ENCODE results near the gene PNO1. TPM values are rescaled to one million over a fixed set of nuclear protein-coding genes. Genes with fewer than 3 reads are reported as not detected.
"Not testable (repeated sequence)": the region's sequence is repeated elsewhere in the genome, so short reads cannot be mapped to it uniquely, and the experiment has no call there.

Gene PNO1
- total RNA-seq = 10.3 and 11.3 TPM in 2 replicates
- long read RNA-seq, transcript PNO1-201 (7 exons, 2,286 nt) = major isoform, 148 of 156 reads
- long read RNA-seq, partial matches to known transcripts = 0 of 156 reads
- long read RNA-seq, other reads (novel, unspliced or antisense) = 8 of 156 reads

DNA sequence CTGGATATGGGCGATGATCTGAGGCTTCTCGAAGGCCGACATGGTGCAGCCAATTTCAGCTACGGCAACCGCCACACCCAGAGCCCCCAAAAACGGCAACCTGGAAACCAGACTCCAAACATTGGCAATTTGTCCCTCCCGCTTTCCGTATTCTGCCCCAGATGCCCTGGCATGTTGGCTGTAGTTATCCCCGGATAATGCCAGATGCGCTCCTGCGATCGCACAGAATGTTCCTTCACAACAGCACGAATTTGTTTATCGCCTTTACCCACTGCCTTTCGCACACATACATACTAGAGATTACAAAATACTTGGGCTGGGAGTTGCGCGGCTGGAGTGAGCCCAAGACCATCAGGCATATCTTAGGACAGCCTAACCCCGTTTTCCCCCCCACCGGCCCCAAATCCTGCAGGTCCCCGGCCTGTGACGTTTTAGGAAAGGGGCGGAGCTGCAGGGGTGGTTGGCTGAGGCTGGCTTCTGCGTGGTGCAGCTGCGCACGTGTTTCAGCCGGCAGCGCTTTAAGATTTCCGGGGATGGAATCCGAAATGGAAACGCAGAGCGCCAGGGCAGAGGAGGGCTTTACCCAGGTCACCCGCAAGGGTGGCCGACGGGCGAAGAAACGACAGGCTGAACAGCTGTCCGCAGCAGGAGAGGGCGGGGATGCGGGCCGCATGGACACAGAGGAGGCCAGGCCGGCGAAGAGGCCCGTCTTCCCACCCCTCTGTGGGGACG lies at the start of gene PNO1:
PNO1 (plus strand) TSS at position 487 of the 732 bp plus-strand sequence; CDS start at position 534, 47 bp downstream.
- Mint-ChIP-seq H3K9me3 (ENCODE audit: unreplicated experiment) (no peaks in the 10 kb centered on the region), H3K4me3 (ENCODE audit: unreplicated experiment) (peak within 1 kb of the TSS; percentile 99), H3K4me1 (ENCODE audit: unreplicated experiment) (peaks cover 32% of the 10 kb centered on the region), H3K27ac (ENCODE audit: unreplicated experiment) (peak within 1 kb of the TSS; percentile 100), H3K36me3 (ENCODE audit: unreplicated experiment) (peaks cover 18% of the 10 kb centered on the region), H3K27me3 (ENCODE audit: unreplicated experiment) (no peaks in the 10 kb centered on the region)
- DNase-seq (ENCODE audit: extremely low spot score, unreplicated experiment) = peak; percentile 97
- TF ChIP-seq, protein P1, sequence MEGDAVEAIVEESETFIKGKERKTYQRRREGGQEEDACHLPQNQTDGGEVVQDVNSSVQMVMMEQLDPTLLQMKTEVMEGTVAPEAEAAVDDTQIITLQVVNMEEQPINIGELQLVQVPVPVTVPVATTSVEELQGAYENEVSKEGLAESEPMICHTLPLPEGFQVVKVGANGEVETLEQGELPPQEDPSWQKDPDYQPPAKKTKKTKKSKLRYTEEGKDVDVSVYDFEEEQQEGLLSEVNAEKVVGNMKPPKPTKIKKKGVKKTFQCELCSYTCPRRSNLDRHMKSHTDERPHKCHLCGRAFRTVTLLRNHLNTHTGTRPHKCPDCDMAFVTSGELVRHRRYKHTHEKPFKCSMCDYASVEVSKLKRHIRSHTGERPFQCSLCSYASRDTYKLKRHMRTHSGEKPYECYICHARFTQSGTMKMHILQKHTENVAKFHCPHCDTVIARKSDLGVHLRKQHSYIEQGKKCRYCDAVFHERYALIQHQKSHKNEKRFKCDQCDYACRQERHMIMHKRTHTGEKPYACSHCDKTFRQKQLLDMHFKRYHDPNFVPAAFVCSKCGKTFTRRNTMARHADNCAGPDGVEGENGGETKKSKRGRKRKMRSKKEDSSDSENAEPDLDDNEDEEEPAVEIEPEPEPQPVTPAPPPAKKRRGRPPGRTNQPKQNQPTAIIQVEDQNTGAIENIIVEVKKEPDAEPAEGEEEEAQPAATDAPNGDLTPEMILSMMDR (IDR thresholded peaks at IDR 0.05) = no peak

DNA sequence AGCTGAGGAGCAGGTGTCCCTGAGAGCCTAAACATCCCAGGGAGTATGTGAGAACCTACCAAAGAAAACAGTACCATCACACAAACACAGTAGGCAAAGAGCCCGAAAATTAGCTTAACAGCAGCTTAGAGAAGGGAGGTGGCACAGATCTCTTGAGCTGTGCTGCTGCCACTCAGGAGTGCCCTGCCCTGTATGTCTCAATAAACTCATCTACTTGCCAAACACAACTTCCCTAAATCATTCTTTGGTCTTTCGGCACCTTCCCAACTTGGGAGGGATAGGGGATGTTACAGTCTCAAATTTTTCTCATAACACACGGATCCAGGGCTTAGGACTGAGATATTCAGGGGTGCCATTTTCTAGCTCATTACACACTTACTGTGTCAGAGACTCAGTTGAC lies 49.6 kb upstream of the PNO1 start:
- H3K4me1 Mint-ChIP-seq (ENCODE audit: unreplicated experiment) = no peaks in the 10 kb centered on the region
- H3K36me3 Mint-ChIP-seq (ENCODE audit: unreplicated experiment) = no peaks in the 10 kb centered on the region
- H3K27me3 Mint-ChIP-seq (ENCODE audit: unreplicated experiment) = peaks cover 9% of the 10 kb centered on the region
- no peak overlapping the region for H3K27ac Mint-ChIP-seq (ENCODE audit: unreplicated experiment)
- H3K4me3 Mint-ChIP-seq (ENCODE audit: unreplicated experiment) = no peak overlapping the region
- TF ChIP-seq, protein P1 (IDR thresholded peaks at IDR 0.05) = no peak
- DNase-seq (ENCODE audit: extremely low spot score, unreplicated experiment) = no peak
- H3K9me3 Mint-ChIP-seq (ENCODE audit: unreplicated experiment) = peaks cover 13% of the 10 kb centered on the region

DNA sequence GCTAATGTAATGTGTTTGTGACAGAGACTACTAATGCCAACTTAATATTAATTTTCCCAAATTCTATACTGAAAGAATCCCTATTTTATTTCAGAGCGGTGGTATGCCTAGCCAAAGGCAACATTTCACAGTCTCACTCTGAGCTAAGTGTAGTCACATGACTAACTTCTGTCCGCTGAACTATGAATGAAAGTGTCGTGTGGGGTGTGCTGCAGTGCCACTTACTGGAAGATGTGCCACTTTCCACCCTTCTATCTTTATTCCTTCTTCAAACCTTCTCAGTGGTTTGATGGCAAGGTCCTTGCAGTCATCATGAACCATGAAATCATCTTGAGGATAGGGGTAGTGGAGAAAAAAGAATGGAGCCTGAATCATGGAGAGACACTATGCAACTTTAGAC lies 47.6 kb upstream of the PNO1 start:
- Mint-ChIP-seq H3K27ac (ENCODE audit: unreplicated experiment) (no peak overlapping the region), H3K9me3 (ENCODE audit: unreplicated experiment) (peaks cover 13% of the 10 kb centered on the region), H3K4me1 (ENCODE audit: unreplicated experiment) (no peaks in the 10 kb centered on the region), H3K27me3 (ENCODE audit: unreplicated experiment) (peaks cover 11% of the 10 kb centered on the region), H3K36me3 (ENCODE audit: unreplicated experiment) (no peaks in the 10 kb centered on the region), H3K4me3 (ENCODE audit: unreplicated experiment) (no peak overlapping the region)
- no peak for DNase-seq (ENCODE audit: extremely low spot score, unreplicated experiment)
- TF ChIP-seq, protein P1 (IDR thresholded peaks at IDR 0.05) = no peak

DNA sequence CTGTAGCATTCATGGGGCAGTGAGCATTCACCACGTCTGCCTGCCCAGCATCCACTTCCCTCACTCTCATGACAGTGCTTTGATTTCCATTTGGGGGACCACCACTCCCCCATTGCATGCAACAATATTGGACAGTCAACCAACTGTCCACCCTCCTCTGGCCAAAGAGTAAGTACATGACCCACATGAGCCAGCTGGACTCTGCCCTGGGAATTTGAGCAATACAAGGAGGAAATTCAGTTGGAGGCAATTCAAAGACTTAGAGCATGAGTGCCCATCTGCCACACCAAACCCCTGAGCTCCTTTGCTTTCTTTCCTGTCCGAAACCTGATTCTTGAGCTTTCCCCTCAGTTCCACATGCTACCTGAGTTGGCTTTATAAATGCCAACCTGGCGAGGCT lies 41.7 kb upstream of the PNO1 start:
- TF ChIP-seq, protein P1 (IDR thresholded peaks at IDR 0.05) = no peak
- no peak overlapping the region for H3K27ac Mint-ChIP-seq (ENCODE audit: unreplicated experiment)
- DNase-seq (ENCODE audit: extremely low spot score, unreplicated experiment) = no peak
- H3K4me1 Mint-ChIP-seq (ENCODE audit: unreplicated experiment) = no peaks in the 10 kb centered on the region
- no peaks in the 10 kb centered on the region for H3K36me3 Mint-ChIP-seq (ENCODE audit: unreplicated experiment)
- no peaks in the 10 kb centered on the region for H3K9me3 Mint-ChIP-seq (ENCODE audit: unreplicated experiment)
- H3K27me3 Mint-ChIP-seq (ENCODE audit: unreplicated experiment) = peaks cover 19% of the 10 kb centered on the region
- H3K4me3 Mint-ChIP-seq (ENCODE audit: unreplicated experiment) = no peak overlapping the region

DNA sequence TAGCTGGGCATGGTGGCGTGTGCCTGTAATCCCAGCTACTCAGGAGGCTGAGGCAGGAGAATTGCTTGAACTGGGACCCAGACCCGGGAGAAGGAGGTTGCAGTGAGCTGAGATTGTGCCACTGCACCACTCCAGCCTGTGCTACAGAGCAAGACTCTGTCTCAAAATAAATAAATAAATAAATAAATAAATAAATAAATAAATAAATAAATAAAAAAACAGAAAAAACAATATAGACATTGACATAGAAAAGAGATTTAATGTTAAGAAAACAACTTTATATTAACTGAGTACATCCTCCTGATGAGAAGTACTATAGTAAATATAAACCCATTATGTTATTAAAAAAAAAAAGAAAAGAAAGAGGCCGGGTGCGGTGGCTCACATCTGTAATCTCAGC lies 39.8 kb upstream of the PNO1 start:
- H3K4me3 Mint-ChIP-seq (ENCODE audit: unreplicated experiment); H3K27ac Mint-ChIP-seq (ENCODE audit: unreplicated experiment); H3K36me3 Mint-ChIP-seq (ENCODE audit: unreplicated experiment); H3K9me3 Mint-ChIP-seq (ENCODE audit: unreplicated experiment); DNase-seq (ENCODE audit: extremely low spot score, unreplicated experiment); H3K4me1 Mint-ChIP-seq (ENCODE audit: unreplicated experiment): not testable (repeated sequence)
- peaks cover 19% of the 10 kb centered on the region for H3K27me3 Mint-ChIP-seq (ENCODE audit: unreplicated experiment)

Data from osteocyte (in vitro differentiated cells).